Measurements from ENCODE around the gene TRPV6. TPM values are rescaled to one million over a fixed set of nuclear protein-coding genes. Genes with fewer than 3 reads are reported as not detected.

The TRPV6 gene
- total RNA-seq, 1 donor from 2014 or later = not detected

DNA sequence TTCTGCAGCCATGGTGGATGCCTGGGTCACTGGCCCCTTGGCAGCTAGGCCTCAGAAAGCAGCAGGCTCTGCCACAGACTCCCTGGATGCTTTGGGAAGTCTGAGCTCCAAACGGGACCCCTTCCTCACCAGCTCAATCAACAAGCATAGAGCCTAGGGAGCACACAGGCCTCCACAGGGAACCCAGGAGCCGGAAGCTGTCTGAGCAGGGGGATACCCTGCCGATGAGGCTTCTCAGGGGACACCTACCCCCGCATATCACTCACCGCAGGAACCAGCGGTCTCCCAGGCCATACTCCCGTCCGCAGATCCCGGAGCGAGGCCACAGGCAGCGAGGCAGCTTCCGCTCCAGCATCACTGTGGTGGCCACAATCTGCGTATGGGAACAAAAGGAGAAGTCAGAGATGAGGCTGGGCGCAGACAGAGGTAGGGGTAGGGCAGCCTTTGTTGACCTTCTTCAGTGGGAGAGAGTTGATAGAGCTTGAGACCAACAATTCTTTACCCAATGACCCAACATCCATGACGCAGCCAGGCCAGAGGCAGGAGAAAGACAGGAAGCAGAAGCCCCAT lies 13.4 kb downstream of the TRPV6 start:
- H3K27me3 Mint-ChIP-seq (ENCODE audit: insufficient read depth, low read depth) = peaks cover 6% of the 10 kb centered on the region
- no peak overlapping the region for H3K4me3 ChIP-seq
- H2AFZ ChIP-seq (replicated peaks) = no peak overlapping the region
- H3K9ac ChIP-seq = no peak overlapping the region
- no peaks in the 10 kb centered on the region for H3K79me2 ChIP-seq (ENCODE audit: low read depth)
- no peak overlapping the region for H3K27ac Mint-ChIP-seq
- peaks cover 3% of the 10 kb centered on the region for H3K36me3 Mint-ChIP-seq
- H3K36me3 ChIP-seq = no peaks in the 10 kb centered on the region
- H3K27ac ChIP-seq = no peak overlapping the region
- H3K4me1 Mint-ChIP-seq = no peaks in the 10 kb centered on the region
- DNase-seq (ENCODE audit: low spot score) = no peak
- H3K9me3 ChIP-seq (ENCODE audit: low read depth) = no peaks in the 10 kb centered on the region
- H3F3A ChIP-seq (ENCODE audit: low read depth) = no peaks in the 10 kb centered on the region
- no peaks in the 10 kb centered on the region for H3K27me3 ChIP-seq
- no peaks in the 10 kb centered on the region for H3K4me1 ChIP-seq
- no peaks in the 10 kb centered on the region for H4K20me1 ChIP-seq (ENCODE audit: low read depth)
- TF ChIP-seq EZH2phosphoT487 (IDR thresholded peaks at IDR 0.05) (no peak), EZH2 (IDR thresholded peaks at IDR 0.05) (no peak)
- TF ChIP-seq, protein P1, sequence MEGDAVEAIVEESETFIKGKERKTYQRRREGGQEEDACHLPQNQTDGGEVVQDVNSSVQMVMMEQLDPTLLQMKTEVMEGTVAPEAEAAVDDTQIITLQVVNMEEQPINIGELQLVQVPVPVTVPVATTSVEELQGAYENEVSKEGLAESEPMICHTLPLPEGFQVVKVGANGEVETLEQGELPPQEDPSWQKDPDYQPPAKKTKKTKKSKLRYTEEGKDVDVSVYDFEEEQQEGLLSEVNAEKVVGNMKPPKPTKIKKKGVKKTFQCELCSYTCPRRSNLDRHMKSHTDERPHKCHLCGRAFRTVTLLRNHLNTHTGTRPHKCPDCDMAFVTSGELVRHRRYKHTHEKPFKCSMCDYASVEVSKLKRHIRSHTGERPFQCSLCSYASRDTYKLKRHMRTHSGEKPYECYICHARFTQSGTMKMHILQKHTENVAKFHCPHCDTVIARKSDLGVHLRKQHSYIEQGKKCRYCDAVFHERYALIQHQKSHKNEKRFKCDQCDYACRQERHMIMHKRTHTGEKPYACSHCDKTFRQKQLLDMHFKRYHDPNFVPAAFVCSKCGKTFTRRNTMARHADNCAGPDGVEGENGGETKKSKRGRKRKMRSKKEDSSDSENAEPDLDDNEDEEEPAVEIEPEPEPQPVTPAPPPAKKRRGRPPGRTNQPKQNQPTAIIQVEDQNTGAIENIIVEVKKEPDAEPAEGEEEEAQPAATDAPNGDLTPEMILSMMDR (IDR thresholded peaks at IDR 0.05) = no peak
- no peak overlapping the region for H3K4me2 ChIP-seq
- H3K9me3 Mint-ChIP-seq = peaks cover 4% of the 10 kb centered on the region
- no peak overlapping the region for H3K4me3 Mint-ChIP-seq

GRCh38 chr7:142871260-142872105 lies 14.1 kb downstream of the TRPV6 start:
- Mint-ChIP-seq H3K9me3 (peaks cover 4% of the 10 kb centered on the region), H3K4me1 (no peaks in the 10 kb centered on the region), H3K36me3 (peaks cover 3% of the 10 kb centered on the region), H3K27ac (no peak overlapping the region), H3K4me3 (no peak overlapping the region), H3K27me3 (ENCODE audit: insufficient read depth, low read depth) (peaks cover 6% of the 10 kb centered on the region)
- Histone ChIP-seq H3F3A (ENCODE audit: low read depth) (no peaks in the 10 kb centered on the region), H3K27me3 (no peaks in the 10 kb centered on the region), H3K79me2 (ENCODE audit: low read depth) (no peaks in the 10 kb centered on the region), H3K4me3 (no peak overlapping the region), H2AFZ (replicated peaks) (no peak overlapping the region), H3K36me3 (no peaks in the 10 kb centered on the region), H3K4me1 (no peaks in the 10 kb centered on the region), H3K27ac (no peak overlapping the region), H4K20me1 (ENCODE audit: low read depth) (no peaks in the 10 kb centered on the region), H3K9ac (no peak overlapping the region), H3K4me2 (no peak overlapping the region), H3K9me3 (ENCODE audit: low read depth) (no peaks in the 10 kb centered on the region)
- no peak for TF ChIP-seq EZH2 (IDR thresholded peaks at IDR 0.05)
- TF ChIP-seq, protein P1 (IDR thresholded peaks at IDR 0.05) = no peak
- TF ChIP-seq EZH2phosphoT487 (IDR thresholded peaks at IDR 0.05) = no peak
- no peak for DNase-seq (ENCODE audit: low spot score)

DNA sequence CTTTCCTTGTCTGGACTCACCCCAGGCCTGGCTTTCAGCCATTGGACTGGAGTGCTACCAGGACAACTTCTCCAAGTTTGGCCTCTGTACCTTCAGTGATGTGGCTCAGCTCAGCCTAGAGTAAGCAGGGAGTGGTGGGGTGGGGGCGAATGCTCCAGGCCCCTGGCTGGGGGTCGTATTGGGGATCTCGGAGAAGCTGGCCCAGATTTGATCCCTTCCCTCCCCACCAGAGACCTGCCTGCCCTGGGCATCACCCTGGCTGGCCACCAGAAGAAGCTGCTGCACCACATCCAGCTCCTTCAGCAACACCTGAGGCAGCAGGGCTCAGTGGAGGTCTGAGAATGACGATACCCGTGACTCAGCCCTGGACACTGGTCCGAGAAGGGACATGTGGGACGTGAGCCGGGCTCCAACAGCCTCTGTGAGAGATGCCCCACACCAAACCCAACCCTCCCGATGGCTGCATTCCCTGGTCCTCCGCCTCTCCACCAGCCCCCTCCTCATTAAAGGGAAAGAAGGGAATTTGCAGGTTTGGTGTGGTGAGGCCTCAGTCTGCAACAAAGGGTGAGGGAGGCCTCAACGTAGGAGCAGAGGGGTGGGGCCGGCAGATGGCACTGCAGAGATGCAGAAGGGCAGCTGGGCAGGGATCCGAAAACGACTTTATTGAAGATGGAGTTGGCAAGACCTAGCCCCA lies 14.8 kb downstream of the TRPV6 start:
- no peaks in the 10 kb centered on the region for H3K9me3 ChIP-seq (ENCODE audit: low read depth)
- no peaks in the 10 kb centered on the region for H3K4me1 ChIP-seq
- no peak overlapping the region for H3K27ac Mint-ChIP-seq
- H3K36me3 Mint-ChIP-seq = peaks cover 3% of the 10 kb centered on the region
- no peak overlapping the region for H3K27ac ChIP-seq
- H3K4me2 ChIP-seq = no peak overlapping the region
- TF ChIP-seq EZH2 (IDR thresholded peaks at IDR 0.05) (no peak), EZH2phosphoT487 (IDR thresholded peaks at IDR 0.05) (no peak)
- TF ChIP-seq, protein P1 (IDR thresholded peaks at IDR 0.05) = no peak
- no peak for DNase-seq (ENCODE audit: low spot score)
- no peak overlapping the region for H3K9ac ChIP-seq
- H3F3A ChIP-seq (ENCODE audit: low read depth) = no peaks in the 10 kb centered on the region
- H3K4me3 ChIP-seq = no peak overlapping the region
- peaks cover 6% of the 10 kb centered on the region for H3K27me3 Mint-ChIP-seq (ENCODE audit: insufficient read depth, low read depth)
- H4K20me1 ChIP-seq (ENCODE audit: low read depth) = no peaks in the 10 kb centered on the region
- H3K4me1 Mint-ChIP-seq = no peaks in the 10 kb centered on the region
- no peak overlapping the region for H3K4me3 Mint-ChIP-seq
- H3K79me2 ChIP-seq (ENCODE audit: low read depth) = no peaks in the 10 kb centered on the region
- H2AFZ ChIP-seq (replicated peaks) = no peak overlapping the region
- H3K36me3 ChIP-seq = no peaks in the 10 kb centered on the region
- no peaks in the 10 kb centered on the region for H3K27me3 ChIP-seq
- peaks cover 3% of the 10 kb centered on the region for H3K9me3 Mint-ChIP-seq
